Peyer's patch (tissue), 4 donors: ENCODE results near the gene ANKFN1. TPM values are rescaled to one million over a fixed set of nuclear protein-coding genes. Genes with fewer than 3 reads are reported as not detected.

Experiments used
- DNase-seq, 3 donors: peaks; one replicate each; pipeline ENCODE4 v3.0.0-alpha.2; 2017 to 2019
- H3K27ac ChIP-seq, 4 donors: fragments of 200-600 bp; sonication (generic); one replicate each; pipeline ENCODE4 v1.5.1; 2016 to 2019
- H3K27me3 ChIP-seq, 2 donors: fragments of 200-600 bp; sonication (generic); one replicate each; pipeline ENCODE4 v1.5.1; 2019
- H3K36me3 ChIP-seq, 3 donors: fragments of 200-600 bp; sonication (generic); one replicate each; pipeline ENCODE4 v1.5.1; 2016 to 2019
- H3K4me1 ChIP-seq, 4 donors: fragments of 200-600 bp; sonication (generic); one replicate each; pipeline ENCODE4 v1.5.1; 2016 to 2019
- H3K4me3 ChIP-seq, 4 donors: fragments of 200-600 bp; sonication (generic); 1 replicate in 3 of 4; 2 replicates in 1 of 4; pipeline ENCODE4 v1.5.1; 2016 to 2019; ENCODE audit warnings: mild to moderate bottlenecking in 1 of 4
- H3K9me3 ChIP-seq, 4 donors: fragments of 200-600 bp; sonication (generic); one replicate each; pipeline ENCODE4 v1.5.1; 2016 to 2019; ENCODE audit warnings: mild to moderate bottlenecking in 1 of 4
- CTCF ChIP-seq, 6 experiments: fragments of 450-650 bp in 4 of 6; fragments of 200-600 bp in 2 of 6; sonication (generic) in 1 of 6; IDR thresholded peaks; one replicate each; pipeline ENCODE4 v1.5.1; 2017 to 2019; ENCODE audit warnings: antibody characterized with exemption in 6 of 6, mild to moderate bottlenecking in 3 of 6, moderate library complexity in 1 of 6
- POLR2A ChIP-seq, 2 donors: fragments of 450-650 bp; IDR thresholded peaks; one replicate each; pipeline ENCODE4 v1.5.1; 2017; ENCODE audit warnings: antibody characterized with exemption in 2 of 2, mild to moderate bottlenecking in 2 of 2, moderate library complexity in 2 of 2
- total RNA-seq, 4 donors: library from RNA; depleted of rRNA; stranded (reverse); fragments of >200 nt; gene quantifications; one replicate each; pipeline ENCODE4 v1.1.0, GENCODE V29; 2016

Gene ANKFN1
- total RNA-seq, 4 donors from 2014 or later = 0.95 to 2.0 (median 1.6) TPM; not detected in 1

- H3K36me3 ChIP-seq = no peaks in the 10 kb centered on the region
- H3K27me3 ChIP-seq = no peaks in the 10 kb centered on the region
- DNase-seq = no peak
- TF ChIP-seq CTCF (IDR thresholded peaks at IDR 0.05) (no peak), POLR2A (IDR thresholded peaks at IDR 0.05) (no peak)
- no peaks in the 10 kb centered on the region for H3K9me3 ChIP-seq
- no peak overlapping the region for H3K27ac ChIP-seq
- no peaks in the 10 kb centered on the region for H3K4me1 ChIP-seq
- no peak overlapping the region for H3K4me3 ChIP-seq
These were observed 197.3 kb downstream of the ANKFN1 start for GRCh38 chr17:56350592-56350991.

DNA sequence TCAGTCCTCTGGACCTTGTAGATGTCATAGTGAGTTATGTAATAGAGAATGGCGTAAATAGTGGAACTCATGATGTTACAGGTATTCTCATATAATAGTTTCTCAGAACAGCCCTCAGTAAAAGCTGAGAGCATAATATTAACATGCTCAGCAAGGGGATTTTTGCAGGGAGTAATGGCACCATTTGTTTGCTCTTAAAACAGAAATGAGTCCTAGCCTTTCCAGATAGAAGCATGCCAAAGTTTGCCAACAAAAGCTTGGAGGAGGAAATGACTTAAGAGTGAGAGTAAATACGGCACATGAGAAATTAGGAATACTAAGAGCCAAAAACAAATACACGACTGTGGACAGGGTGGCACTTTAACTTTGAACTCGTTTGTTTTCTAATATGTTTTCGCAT, 198.4 kb downstream of the ANKFN1 start:
- H3K4me1 ChIP-seq = no peaks in the 10 kb centered on the region
- H3K36me3 ChIP-seq = no peaks in the 10 kb centered on the region
- no peak overlapping the region for H3K4me3 ChIP-seq
- TF ChIP-seq CTCF (IDR thresholded peaks at IDR 0.05) (no peak), POLR2A (IDR thresholded peaks at IDR 0.05) (no peak)
- no peaks in the 10 kb centered on the region for H3K27me3 ChIP-seq
- H3K9me3 ChIP-seq = no peaks in the 10 kb centered on the region
- no peak for DNase-seq
- no peak overlapping the region for H3K27ac ChIP-seq

GRCh38 chr17:56358651-56359050, 205.4 kb downstream of the ANKFN1 start:
- DNase-seq = no peak
- Histone ChIP-seq H3K36me3 (no peaks in the 10 kb centered on the region), H3K9me3 (no peaks in the 10 kb centered on the region), H3K27me3 (no peaks in the 10 kb centered on the region), H3K27ac (no peak overlapping the region), H3K4me1 (no peaks in the 10 kb centered on the region), H3K4me3 (no peak overlapping the region)
- TF ChIP-seq POLR2A (IDR thresholded peaks at IDR 0.05) (no peak), CTCF (IDR thresholded peaks at IDR 0.05) (no peak)

DNA sequence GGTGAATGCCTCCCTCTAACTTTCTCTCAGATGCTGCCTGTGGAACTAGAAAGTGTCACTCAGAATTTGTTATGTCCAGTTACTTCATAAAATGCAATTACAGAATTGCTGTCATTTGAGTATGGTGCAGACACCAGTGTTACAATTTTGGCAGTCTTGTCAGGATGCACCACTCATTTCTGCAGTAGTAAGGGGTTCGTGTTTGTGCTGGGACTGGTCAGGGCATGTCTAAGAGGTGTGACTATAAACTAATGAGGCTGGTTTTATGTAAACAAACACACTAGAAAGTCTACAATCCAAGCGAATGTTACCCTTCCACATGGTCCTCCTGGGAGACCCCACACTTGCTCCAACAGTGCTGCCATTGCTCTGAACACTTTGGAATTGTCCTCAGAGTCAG, 206.2 kb downstream of the ANKFN1 start:
- no peaks in the 10 kb centered on the region for H3K9me3 ChIP-seq
- TF ChIP-seq CTCF (IDR thresholded peaks at IDR 0.05) (no peak), POLR2A (IDR thresholded peaks at IDR 0.05) (no peak)
- H3K36me3 ChIP-seq = no peaks in the 10 kb centered on the region
- no peaks in the 10 kb centered on the region for H3K27me3 ChIP-seq
- H3K4me3 ChIP-seq = no peak overlapping the region
- no peaks in the 10 kb centered on the region for H3K4me1 ChIP-seq
- no peak for DNase-seq
- no peak overlapping the region for H3K27ac ChIP-seq

- Histone ChIP-seq H3K4me3 (no peak overlapping the region), H3K27me3 (no peaks in the 10 kb centered on the region), H3K4me1 (no peaks in the 10 kb centered on the region), H3K36me3 (no peaks in the 10 kb centered on the region), H3K9me3 (no peaks in the 10 kb centered on the region), H3K27ac (no peak overlapping the region)
- DNase-seq = no peak
- TF ChIP-seq POLR2A (IDR thresholded peaks at IDR 0.05) (no peak), CTCF (IDR thresholded peaks at IDR 0.05) (no peak)
These were observed 214.1 kb downstream of the ANKFN1 start for GRCh38 chr17:56367366-56367765.
